GM21528 (cell line): ENCODE measurements around the gene SLC24A3.

Source experiments
- ATAC-seq: cut with Tn5 transposase; IDR thresholded peaks from one replicate; pipeline ENCODE4 v1.9.1; 2021; ENCODE audit warnings: mild to moderate bottlenecking, moderate library complexity; ENCODE audit not compliant: unreplicated experiment, low FRiP score

Gene SLC24A3

DNA sequence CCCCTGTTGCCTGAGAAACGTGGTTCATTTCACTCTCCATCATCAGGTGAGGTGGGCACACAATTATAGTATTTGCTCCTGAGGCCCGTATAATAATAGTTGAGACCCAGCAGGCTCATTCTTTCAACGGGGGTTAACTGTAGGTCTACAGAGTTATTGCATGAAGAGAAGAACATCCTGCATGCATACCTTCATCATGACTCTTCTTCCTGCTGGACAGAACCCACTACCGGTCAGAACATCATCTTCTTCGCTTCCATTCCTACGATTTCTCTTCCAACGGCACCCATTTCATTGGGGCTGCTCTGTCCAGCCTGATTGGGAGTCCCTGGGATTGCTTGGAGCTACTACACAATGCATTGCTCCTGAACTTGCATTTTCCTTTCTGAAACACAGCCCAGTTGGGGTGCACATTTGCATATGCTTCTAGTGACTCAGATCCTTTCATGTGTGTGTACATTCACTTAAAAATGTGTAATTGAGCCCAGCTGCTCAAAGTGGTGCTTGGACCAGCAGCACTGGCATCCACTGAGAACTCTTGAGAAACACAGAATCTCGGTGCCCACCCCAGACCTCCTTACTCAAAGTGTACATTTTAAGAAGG is 57.4 kb downstream of the SLC24A3 start:
- no peak for ATAC-seq

DNA sequence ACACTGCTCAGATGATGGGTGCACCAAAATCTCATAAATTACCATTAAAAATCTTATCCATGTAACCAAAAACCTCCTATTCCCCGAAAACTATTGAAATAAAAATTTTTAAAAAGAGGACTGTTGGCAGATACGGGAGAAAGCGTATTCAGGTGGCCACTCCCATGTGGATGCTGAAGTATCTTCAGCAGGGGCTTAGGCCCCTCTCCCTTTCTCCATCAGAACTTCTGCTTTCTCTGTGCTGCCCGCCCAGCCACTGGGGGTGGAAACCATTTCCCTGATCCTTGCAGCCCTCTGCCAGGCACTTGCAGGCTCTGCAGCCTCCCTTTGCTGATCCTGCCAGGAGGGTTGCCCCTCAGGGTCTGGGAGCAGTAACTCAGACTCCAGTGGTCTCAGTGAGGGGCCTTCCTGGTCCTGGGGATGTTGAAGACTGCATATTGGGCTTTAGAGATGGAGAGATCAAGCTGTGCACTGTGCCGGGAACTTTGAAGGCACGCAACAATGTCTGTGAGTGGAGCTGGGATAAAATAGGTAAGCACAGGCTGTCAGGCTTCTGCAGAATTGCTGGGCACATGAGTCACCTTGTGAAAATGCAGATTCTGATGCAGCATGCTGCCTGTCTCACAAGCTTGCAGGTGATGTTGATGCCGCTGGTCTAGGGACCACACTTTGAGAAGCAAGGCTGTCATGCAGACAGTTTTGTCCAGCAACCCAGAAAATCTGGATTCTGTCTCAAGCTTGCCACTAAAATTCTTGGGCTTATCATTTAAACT is 59.6 kb downstream of the SLC24A3 start:
- ATAC-seq, result no peak

DNA sequence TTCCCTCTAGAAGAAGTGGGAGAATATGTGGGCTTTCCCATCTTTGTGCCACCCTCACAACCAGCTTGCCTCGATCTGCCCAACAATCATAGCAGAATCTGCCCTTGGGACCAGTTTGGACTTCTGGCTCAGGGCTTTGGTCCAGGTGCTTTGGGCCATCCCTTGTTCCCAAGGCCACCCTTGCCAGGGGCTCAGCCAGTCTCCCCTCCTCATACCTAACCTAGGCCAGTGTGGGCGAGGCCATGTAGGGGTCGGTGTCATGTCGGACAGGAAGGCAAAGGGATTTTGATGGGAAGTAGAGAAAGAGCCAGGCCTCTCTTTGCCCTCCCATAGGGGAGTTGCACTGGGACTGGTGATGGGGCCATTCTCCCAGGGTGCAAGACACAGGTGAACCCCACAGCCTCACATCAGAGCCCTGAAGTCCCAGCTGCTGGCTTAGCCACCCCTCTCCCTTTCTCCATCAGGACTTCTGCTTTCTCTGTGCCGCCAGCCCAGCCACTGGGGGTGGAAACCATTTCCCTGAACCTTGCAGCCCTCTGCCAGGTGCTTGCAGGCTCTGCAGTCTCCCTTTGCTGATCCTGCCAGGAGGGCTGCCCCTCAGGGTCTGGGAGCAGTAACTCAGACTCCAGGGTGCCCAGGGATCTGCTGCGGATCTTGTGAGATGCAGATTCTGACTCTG is 60.7 kb downstream of the SLC24A3 start:
- ATAC-seq, result no peak

DNA sequence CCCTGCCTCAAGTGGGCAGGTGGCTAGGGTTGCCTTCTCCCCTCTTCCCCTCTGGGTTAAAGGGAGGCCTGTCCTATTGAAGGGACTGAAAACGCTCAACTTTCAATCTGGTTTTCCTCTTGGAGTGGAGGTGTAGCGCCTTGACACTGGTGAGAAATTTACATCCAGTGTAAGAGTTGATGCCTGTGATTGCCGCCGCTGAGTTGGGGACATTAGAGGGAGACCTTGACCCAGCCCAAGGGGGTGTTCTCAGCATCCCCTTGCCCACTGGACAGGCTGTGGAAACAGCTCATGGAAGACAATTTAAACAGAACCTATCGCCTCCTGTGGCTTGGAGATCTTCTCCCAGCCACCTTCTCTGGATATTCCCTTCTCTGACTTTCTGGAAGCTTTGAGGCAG is 61.6 kb downstream of the SLC24A3 start:
- no peak for ATAC-seq

DNA sequence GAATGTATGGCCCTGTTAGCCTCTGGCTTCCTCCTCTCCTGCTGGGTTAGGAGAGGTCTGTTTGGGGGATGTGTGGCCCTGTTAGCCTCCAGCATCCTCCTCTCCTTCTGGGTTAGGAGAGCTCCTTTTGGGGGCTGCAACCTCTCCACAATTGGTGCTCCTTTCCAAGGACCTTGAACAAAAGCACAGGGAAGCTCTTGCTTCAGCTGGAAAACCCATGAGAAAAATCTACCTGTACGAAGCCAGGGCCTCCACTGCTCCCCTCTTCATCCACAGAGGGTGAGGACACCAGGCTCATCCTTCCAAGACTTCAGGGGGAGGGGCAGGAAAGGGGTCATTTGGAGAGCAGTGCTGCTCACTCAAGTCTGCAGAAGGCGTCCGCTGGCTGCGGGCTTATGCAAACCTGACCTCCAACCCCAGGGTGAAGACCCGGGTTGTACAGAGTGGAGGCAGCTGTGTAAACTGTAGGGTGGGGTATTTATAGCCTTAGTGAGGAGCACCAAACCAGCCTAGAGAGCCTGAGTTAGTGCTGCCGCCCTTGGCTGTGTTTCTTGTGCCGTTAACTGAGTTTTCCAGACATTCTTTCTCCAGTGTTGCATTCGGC is 62.1 kb downstream of the SLC24A3 start:
- no peak for ATAC-seq

DNA sequence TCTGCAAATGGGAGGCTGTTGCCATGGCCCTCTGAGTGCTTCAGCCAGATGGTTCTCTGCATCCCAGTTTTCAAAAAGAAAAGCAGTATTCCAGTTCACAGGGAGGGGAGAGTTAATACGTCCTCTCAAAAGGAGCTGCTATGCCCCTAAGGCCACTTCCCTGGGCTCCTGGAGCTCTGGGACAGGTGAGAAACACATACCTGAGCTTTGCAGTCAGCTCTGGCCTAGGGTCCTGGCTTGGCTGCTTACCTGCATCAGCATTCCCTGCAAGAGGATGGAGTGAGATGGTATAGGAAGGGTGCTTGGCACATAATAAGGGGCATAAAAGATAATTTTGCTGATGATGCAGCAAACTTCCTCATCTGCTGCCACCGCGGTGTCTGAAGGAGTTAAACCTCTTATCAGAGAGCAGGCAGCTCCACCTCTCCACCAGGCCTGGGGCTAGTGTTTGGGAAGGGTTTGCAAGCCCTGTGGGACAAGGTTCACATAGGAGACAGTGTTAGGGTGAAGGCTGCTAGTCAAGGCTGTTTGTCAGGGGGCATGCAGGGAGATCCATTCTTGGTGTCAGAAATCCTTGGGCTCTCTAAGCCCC is 62.7 kb downstream of the SLC24A3 start:
- ATAC-seq, result no peak

DNA sequence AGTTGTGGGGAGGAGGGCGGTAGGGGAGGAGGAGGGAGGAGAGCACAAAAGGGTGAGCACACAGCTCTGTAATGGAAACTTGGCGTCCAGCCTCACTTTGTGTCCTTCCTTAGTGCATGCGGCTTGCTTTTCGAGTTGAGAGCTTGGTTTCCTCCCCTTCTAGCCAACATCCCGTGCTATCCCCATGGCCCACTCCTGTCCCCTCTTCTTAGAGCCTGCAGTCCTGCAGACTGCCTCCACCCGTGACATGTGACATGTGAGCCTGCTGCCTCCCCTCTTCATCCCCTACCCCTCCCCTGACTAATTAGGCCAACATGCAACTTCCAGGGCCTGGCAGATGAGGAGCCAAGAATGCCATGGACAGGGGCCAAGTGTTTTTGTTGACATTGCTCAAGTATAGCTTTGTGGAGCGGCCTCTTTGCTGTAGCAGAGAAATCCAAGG is 63.2 kb downstream of the SLC24A3 start:
- no peak for ATAC-seq

DNA sequence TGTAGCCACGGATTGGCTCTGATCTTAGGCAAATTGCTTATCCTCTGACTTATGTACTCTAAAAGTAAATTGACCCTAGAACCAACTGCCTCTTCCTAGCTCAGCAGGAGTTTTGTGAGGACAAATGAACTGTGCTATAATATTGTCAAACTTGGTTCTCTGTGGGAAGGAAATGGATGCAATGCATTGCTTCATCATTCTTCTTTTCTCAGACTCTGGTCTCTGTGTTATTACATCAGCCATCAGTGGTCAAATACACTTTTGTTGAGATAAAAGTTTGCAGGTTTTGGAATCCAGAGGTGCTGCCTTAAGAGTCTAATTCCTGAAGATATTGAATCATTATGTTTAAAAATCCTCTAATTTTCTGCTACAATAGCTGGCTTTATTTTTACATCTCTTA is 64.9 kb downstream of the SLC24A3 start:
- no peak for ATAC-seq

DNA sequence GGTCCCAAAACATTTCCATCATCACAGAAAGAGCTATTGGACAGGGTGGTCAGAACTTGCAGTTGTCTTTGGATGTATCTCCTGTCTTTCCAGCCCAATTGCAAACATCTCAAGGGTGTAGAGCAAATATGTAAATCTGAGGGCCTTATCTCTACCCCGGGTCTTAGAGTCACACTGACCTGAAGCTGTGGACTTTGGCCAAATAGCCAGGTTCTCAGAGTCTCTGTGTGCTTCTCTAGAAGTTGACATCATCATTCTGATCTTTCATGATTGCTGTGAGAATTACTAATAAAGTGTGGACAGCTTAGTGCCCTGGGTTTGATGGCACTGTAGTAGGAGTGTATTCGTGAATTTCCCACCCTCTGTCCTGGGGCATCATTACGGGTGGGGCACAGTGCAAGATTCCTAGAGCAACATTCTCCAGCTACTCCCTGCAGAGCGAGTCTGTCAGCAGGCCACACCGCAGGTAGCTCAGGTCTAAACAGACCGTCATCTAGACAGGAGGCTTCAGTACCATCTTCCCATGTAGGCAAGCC is 71.1 kb downstream of the SLC24A3 start:
- ATAC-seq, result no peak

DNA sequence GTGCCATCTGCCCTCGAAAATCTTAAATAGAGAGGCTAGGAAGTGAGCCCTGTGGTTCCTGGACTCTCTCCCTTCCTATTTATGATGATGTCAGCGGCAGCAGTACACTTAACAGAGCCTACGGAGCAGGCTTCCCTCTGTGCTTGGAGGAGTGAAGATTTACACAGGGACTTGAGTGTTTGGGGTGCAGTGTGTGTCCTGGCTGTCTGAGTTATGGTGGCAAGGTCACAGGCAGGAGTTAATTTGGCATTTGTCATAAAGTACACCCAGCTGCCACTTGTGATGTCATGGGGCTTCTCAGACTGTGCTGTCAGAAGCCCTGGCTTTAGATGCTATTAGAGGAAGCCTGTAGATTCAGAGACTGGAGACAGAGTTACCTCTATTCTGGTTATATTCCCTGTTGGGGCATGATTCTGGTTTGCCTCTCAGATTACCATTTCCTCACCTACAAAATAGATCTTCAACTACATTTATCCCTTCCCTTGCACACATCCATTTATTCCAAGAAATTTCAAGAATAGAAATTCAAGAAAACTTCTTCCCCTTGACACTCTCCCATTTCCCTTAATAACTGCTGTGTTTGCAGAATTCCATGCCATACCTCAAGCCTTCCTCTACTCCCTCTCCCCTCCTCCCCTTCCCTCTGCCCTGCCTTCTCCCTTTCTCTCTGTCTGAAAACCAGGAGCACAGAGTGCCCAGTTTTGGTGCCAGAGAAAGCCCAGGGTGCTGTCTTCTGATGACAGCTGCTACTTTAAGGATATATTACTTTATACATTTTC is 72.1 kb downstream of the SLC24A3 start:
- ATAC-seq, result no peak

DNA sequence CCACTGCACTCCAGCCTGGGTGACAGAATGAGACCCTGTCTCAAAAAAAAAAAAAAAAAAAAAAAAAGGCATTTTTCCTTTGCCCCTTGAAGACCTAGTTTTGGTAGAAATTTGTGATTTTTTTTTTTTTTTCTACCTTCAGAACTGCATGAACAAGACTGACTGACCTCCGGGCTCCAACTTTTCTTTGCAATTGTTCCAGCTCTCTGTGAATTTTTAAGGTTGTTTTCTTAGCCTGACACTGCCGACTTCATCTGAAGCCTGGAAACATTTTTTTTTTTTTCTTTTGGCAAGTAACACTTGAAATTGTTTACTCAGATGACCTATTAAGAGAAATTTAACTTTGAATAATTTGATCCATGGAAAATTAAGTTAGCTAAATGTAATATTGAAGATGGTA is 73.0 kb downstream of the SLC24A3 start:
- ATAC-seq, result no peak

DNA sequence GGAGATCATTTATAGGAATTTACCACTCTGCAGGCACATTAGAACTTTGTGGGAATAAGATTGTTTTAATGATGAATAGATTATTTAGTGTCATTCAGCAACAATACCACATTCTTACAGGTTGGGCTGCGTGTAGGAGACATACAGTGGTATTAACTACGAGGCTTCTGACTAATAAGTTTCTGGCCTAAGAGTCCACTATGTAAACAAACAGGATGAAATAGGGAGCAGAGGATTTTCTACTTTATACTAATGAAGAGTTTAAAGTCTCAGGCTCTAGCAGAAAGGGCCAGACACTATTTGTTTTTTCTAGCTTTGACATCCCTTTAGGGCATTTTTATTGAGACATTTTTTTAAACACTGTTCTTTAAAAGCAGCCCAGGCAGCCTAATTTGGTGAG is 75.6 kb downstream of the SLC24A3 start:
- ATAC-seq, result no peak

DNA sequence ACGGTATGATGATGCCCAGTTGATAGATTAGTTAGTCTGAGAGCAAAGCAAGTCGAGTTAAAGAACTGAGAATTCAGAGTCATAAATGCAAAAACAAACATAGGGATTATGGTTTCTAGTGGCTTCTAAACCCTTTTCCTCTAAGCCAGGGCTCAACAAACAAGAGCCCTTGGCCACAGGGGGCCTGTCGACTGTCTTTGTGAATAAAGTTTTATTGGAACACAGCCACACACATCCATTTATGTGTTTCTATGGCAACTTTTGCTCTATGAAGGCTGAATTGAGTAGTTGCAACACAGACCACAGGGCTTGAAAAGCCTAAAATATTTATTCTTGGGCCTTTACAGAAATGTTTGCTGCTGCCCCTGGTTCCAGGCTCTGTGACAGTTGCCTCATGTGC is 76.2 kb downstream of the SLC24A3 start:
- no peak for ATAC-seq

DNA sequence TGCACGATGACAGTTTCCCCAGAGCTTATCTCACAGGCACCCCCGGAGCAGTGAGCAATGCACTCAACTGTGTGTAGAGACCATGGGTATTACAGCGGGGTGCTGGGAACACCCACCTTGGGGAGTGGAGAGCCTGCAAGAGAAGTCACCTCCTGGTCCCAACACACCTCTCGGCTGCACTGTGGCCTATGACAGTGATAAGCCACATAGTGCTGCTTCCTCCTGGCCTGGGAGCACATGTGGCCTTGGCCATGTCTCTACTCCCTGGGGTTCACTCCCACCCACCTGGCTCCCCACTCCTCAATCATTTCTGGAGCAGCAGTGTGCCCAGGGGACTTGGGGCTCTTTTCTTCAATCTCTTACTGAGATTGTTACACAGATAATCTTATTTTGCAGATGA is 77.0 kb downstream of the SLC24A3 start:
- ATAC-seq, result no peak

DNA sequence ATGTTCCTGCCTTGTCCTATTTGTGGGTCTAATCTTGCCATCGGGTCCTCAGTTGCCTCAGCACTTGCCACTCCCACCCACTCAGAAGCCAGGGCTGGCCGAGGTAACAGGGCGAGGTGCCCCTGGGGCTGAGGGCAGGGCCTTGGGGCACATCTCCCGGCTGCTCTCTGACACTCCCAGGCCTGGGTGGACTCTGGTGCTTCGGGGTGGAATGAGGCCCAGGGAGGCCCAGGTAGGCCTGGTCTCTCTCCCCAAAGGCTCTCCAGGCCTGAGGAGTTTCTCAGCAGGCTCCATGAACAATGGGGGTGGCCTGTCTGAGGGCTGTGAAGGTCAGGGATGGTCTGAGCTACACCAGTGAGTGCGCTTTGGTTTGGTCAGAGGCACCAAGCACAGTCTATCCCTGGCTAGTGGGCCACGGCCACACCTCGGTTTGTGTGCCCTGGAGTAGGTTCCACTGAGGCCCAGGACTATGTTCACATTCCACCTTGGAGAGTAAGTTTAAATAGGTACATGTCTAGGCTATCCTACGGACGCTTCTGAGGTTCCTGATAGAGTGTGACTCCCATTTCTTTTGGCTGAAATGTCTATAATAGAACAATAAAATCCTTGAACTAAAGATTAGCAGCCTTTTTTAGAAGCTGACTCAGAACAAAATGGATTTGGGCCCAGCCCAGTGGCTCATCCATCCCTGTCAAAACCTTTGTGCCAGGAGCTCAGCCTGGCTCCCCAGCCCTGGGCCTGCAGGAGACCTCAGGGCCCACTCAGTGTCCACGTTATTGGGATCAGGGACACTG is 78.8 kb downstream of the SLC24A3 start:
- no peak for ATAC-seq

DNA sequence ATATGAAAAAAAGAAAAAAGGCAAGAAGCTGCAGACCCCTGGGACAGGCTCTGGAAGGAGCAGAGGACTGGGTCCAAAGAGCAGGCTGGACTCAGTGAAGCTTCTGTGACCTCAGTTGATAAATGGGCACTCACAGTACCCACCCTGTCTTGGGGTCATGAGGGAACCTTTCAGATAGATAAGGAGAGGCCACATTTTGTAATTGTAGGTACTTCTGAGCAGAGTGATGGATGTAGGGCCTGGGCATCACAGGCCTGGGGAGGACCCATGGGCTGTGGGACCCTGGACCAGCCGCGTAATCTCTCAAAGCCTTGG is 79.3 kb downstream of the SLC24A3 start:
- ATAC-seq, result no peak

DNA sequence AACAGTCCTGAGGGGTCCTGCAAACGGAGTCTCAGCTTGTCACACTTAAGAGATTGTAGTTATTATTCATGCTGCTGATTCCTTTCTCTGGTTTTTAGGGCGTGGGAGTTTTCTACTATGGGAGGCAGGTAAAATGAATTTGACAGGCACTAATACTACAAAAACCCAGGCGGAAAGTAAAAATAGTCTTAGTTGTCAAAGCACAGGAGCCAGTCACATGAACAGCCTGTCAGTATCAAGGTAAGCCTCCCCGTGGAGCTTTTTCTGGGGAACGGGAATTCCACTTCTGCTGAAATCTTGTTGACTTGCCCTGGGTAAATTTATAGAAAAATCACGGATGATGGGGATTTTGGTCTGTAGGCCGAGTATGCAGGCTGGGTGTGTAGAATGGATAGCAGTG is 79.8 kb downstream of the SLC24A3 start:
- ATAC-seq, result no peak

DNA sequence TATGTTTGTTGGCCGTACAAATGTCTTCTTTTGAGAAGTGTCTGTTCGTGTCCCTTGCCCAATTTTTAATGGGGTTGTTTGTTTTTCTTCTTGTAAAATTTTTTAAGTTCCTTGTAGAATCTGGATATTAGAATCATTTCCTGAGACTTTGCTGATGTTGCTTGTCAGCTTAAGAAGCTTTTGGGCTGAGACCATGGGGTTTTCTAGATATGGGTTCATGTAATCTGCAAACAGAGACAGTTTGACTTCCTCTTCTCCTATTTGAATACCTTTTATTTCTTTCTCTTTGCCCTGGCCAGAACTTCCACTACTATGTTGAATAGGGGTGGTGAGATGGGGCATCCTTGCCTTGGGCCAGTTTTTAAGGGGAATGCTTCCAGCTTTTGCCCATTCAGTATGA is 82.6 kb downstream of the SLC24A3 start:
- no peak for ATAC-seq

DNA sequence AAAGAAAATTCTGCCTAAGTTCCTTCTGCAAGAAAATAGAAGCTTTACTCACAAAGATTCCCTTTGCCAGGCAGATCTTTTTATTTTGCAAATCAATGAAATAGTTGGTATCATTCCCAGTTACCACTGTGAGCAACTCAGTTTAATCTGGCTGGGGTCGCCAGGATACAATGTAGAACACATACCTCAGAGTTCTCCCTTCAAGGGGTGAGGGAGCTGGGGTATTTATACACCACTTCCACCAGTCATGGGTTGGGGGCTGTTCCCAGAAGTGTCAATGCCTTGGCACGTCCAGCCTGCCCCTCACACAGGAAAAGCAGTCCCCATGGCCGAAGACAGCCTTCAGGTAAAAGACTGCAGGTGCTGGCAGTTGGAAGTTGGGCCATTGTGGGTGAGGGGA is 86.2 kb downstream of the SLC24A3 start:
- ATAC-seq, result no peak
